Activated gamma-delta T cell treated with Interleukin-2 at 50 U/mL for 16 hours (primary cell): ENCODE results near the gene CACNA2D2.
A peak's percentile ranks its signal among the peaks of the same experiment; 100 is the strongest.

Source experiments
- DNase-seq: peaks from one replicate; pipeline ENCODE4 v3.0.0-alpha.2; 2020

CACNA2D2 gene

DNA sequence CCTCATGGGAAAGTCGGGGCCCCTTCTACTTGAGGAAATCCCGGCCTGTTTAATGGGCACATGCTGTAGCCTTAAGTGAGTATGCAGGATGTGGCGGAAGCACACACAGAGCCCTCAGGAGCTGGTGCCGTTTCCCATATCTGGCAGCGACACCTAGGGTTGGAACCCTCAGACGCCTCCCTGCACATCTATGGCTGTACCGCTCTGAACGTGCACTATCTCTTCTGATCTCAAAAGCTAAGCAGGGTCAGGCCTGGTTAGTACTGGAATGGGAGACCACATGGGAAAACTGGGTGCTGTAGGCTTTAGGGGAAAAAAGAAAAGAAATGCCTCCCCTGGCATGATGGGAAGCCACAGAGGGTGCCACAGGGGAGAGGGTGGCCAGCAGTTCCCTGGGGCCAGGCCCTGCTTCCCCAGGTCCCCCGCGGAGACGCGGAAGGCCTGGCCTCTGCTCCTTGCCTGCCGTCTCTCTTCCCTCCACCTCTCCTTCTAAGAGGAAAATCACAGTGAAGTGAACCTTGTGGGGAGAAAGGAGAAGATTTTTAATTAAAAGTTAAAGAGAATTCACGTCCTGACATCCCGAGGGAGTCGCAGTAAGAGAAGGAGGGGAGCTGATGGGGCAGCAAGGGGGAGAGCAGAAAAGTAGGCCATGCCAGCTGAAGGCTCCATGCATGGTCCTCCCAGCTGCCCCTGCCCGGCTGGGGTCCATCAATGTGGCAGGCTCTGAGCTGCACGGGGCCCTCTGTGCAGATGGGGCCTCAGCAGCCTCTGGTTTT is 83.7 kb downstream of the CACNA2D2 start:
- DNase-seq: no peak

DNA sequence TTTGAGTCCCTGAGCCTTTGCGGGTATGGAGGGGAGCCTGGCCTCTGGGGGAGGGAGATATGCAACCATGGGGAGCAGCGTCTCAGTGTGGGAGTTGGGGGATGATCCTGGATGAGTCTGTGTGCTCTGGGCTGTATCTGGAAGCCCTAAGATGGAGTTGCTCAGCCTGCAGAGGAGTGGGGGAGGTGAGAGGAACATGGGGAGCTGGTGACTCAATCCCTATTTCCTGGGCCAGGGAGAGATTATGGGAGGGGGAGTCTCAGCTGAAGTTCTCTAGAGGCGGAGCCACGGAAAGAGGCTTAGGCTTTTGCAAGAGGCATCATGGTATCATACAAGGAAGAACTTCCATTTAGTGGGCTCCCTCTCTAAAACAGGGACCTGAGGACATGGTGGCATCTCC is 84.6 kb downstream of the CACNA2D2 start:
- no peak for DNase-seq

DNA sequence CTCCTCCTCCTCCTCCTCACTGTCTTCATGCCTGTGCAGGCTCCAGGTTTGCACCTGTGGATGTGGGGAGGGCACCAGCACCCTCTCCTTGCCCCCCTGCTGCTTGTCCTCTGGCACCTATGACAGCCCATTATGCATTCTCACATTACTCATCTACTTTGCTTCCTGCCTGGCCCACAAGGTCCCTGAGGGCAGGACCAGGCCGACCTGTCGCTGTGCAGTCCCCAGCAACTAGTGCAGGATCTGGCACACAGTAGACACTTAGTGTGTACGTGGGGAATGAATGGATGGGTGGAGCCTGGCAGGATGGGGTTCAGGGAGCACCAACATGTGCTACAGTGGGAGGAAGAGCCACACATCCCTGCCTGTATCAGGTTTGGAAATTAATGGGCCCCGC is 85.8 kb downstream of the CACNA2D2 start:
- DNase-seq: no peak

DNA sequence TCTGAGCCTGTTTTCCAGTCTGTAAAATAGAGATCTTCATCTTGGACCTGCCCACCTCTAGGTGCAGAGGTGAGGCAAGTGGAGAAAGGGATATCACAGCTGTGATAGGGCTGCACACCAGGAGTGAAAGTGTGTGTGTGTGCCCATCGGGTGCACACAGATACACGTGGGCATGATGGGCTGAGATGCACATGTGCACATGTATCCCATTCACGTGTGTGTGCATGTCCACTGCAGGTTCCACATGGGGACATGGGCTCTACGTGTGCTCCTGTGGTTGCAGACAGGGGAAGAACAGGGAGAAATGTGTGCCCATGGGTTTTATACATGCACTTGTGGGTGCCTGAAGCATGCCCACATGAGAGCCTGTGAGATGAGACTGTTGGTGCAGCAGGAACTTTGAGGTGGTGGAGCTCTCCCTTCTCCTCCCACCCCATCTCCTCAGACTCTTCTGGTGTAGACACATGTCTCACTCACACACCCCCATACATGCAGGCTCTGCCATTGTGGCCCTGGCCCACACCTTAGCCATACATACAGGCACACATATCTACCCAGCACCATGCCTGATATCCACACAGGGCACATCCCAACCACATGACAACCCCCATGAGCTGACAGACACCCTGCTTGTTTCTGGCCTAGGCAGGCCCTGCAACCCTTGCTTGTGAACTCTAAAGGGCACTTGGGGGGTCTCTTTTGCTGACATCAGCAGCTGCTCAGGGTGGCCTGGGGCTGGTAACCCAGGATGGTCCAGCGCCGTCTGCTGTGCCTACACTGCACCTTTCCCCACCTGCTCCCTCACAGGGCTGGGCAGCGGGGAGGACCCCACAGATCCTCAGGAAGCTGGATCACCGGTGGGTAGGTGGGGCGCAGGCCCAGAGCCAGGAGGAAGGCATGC is 86.4 kb downstream of the CACNA2D2 start:
- DNase-seq: no peak

DNA sequence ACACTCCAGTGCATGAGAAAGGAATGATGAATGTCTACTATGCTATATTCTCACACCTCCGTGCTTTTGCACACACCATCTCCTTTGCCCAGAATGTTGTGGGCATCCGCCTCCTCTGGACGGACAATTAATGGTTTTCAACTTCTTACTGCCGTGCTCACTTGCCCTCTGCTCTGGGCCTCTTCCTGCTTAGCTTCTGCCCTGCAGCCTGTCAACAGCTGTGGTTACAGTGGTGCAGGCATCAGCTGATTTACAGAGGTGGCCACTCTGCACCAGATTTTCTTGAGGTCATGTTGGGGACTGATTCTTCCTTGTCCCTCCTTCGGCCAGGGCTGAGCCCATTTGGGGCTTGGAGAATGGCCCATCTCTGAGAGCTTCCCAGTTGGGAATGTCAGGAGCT is 87.6 kb downstream of the CACNA2D2 start:
- no peak for DNase-seq

DNA sequence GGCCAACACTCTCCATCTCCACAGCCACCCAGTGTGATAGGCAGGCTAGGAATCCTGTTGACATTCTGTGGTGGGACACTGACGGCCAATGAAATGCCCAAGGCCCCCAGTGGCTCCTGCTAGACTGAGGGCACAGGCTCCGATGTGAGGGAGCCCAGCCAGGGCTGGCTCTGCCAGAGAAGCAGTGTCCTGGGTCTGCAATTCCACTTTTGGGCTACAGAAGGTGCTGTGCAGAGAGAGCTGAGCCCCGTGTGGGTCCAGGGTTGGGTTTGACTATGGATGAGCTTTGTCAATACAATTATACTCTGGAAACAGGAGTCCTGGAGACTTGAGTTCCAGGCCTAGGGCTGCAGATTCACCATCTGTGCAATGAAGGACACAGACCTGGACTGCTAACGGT is 88.4 kb downstream of the CACNA2D2 start:
- no peak for DNase-seq

DNA sequence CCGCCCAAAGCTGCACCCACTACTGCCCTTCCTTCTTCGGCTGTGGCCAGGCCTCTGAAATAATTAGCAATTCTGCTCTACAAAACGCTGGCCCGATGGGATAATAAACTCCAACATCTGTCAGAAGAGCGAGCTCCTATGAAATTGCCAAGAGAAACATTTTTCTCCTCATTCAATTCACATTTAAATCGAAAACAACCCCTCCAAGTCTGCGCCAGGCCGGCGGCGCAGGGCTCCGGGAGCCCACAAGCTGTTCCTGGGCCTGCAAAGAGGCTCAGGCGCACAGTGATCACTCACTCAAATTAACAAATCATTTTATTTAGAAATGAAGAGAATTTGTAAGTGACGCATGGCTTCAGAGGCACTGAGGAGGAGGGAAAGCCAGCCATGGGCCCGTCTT is 88.8 kb downstream of the CACNA2D2 start:
- no peak for DNase-seq

DNA sequence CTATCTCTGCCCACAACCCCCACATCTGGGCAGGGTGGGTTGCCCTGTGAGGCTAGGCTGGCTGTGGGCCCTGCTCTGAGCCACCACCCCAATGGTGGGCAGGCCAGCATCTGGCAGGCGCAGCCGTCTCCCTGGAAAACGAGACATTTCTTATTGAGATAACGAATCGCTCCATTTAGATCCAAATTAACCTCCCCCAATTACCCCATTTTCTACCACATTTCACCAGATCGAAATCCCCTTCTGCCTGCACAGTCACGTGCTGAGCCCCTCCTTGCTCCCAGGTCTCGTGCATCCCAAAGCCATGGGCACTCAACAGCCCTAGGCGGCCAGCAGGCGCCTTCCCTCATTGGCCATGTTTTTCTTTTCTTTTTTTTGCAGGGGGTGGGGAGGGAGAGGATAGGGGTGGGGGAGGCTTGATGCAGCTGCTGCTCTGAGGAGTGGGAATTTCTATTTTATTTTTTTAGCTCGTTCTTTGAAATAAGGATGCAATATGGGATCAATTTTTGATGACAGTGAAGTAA is 91.1 kb downstream of the CACNA2D2 start:
- DNase-seq: no peak

DNA sequence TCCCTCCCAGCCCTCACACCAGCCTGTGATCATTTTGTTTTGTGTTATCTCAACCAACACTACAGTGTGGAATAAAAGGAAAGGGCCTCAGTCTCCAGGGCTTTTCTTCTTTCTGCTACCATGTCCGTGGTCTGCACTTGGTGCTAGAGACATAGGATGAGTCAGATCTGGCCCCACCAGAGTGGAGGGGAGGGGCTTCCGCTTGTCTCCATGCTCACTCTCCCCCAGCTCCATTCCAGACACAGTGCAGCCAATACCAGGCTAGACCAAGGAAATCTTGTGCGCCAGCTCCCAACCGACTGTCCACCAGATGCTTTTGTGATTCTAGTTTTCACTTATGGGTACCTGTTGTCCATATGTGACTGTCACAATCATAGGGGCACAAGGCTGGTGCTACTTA is 92.2 kb downstream of the CACNA2D2 start:
- DNase-seq: no peak

DNA sequence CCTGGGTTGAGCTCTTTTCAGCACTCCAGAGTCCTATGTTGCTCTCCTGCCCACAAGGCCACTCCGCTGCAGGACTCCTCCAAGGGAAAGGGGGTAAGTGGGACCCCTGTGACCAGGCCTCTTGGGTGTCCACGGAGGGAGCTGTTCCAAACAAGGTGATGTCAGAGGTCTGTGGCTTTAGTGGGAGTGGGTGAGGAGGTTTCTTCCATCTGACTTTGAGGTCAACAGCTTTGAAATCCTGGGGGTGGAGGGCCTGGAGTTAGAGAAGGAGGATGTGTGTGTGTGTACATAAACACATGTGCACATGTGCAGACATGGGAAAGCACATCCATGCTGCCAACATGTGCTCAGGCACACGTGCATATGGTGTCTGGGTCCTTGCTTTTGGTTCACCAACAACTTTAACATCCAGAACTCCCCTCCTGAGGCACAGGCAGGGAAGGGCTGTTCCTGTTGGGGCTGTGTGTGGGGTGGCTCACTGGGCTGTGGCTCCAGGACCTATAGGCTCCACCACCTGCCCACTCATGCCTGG is 92.8 kb downstream of the CACNA2D2 start:
- DNase-seq: no peak

DNA sequence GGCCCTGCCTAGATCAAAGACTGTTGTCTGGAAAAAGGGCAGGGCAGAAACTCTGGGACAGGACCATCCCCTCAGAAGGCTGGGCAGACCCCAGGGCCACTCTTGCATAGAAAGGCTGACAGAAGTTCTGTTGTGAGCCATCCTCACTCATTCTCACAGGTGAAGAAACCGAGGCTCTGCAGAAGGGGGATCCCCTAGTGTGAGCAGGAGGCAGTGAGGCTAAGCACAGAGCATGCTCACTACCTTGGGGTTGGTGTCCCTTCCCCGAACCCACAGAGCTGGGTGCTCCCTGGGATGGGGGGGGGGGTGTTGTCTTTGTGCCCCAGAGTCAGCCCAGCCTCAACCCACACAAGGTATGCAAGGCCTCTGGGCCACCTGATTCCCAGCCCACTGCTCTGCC is 93.2 kb downstream of the CACNA2D2 start:
- no peak for DNase-seq

DNA sequence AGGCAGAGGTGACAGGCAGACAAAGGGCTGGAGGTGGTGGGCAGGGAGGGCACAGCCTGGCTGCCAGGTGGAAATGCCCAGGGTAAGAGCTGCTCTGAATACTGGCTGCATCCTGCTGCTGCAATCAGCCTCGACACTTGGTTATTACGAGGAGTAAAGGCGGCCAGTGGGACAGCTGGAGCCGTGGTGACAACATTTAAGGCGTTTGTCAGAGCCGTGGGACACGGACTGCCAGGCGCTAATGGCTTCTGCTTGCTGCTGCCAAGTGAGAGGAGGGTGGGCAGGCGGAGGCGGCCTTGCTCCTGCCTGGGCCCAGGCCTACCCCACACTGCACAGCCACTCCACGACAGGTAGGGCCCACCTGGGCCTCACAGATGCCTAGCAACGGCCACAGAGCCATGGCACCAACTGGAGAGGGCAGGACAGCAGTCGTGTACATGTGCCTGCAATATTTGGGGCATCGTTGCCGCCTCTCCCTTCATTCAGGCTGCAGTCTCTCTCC is 94.9 kb downstream of the CACNA2D2 start:
- no peak for DNase-seq

DNA sequence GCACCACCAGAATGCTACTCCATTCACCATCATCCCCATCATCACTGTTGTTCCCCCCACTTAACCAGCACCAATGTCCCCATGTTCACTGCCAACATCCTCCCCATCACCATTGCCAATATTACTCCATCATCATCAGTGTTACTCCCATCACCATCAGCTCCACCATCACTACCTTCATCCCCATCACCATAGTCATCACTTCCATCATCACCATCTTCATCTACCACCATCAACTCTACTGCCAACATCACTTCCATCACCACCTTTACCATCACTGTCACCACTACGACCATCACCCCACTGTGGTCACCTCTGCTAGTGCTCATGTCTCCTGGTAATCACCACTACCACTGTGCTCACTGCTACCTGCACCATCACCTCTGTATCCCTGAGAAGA is 96.9 kb downstream of the CACNA2D2 start:
- DNase-seq: no peak

DNA sequence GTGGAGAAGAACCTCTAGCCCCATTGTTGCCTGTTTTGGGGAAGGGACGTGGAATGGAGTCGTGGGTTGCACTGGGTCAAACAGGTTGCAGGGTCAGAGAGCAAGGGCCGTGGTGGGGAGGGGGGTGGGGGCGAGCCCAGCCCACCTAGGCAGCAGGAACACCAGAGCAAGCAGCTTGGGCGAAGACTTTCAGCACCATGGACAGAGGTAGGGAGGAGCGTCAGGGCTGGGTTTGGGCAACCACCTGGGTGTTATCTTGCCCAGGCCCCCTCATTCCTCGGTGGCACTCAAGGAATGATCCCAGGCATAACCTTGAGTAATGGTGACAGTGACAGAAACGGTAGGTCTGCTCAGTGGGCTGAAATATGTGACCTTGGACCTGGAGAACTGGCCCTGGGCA is 98.2 kb downstream of the CACNA2D2 start:
- DNase-seq: peak; percentile 15

DNA sequence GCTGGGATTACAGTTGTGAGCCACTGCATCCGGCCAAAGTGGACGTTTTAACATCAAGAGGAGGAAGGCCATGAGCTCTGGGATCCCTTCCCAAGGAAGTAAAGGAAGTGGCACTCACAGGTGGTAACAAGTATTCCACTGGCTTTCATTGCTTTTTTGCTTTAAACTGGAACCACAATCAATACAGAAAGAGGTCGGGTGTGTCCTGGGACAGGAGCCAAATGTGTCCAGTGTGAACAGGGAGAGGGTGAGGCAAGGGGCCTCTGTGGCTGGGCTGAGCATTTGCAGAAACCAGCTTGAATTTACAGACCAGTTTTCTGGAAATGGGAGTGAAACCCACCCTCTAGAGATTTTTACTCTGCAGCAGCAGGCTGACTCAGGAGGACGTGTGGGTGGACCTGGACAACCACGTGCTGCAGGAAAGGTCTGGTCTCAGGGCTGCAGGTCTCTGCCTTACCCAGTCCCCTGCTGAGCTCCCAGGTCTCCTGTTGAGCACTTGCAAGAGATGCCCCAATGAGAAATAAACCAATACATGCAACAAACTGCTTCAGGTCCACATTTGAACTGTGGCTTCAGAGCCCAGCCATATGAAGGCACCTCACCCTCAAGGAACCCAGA is 101.3 kb downstream of the CACNA2D2 start:
- no peak for DNase-seq

DNA sequence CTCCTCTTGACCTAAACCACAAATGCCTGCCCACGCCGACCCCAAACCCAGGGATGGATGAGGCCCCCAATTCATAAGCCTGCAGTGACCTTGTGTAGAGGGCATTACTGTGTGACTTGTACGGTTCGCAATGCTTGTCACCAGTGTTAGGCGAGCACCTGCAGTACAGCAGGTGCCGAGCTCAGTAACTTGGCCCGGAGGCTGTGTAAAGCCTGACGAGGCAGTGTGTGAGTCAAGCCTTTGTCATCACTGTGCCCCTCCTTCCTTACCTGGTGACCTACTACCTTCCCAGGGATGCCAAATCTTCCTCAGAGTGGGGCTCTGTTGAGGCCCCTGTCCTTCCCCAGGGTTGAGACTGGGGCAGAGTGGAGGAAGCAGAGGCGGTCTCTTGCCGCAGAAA is 106.9 kb downstream of the CACNA2D2 start:
- no peak for DNase-seq

DNA sequence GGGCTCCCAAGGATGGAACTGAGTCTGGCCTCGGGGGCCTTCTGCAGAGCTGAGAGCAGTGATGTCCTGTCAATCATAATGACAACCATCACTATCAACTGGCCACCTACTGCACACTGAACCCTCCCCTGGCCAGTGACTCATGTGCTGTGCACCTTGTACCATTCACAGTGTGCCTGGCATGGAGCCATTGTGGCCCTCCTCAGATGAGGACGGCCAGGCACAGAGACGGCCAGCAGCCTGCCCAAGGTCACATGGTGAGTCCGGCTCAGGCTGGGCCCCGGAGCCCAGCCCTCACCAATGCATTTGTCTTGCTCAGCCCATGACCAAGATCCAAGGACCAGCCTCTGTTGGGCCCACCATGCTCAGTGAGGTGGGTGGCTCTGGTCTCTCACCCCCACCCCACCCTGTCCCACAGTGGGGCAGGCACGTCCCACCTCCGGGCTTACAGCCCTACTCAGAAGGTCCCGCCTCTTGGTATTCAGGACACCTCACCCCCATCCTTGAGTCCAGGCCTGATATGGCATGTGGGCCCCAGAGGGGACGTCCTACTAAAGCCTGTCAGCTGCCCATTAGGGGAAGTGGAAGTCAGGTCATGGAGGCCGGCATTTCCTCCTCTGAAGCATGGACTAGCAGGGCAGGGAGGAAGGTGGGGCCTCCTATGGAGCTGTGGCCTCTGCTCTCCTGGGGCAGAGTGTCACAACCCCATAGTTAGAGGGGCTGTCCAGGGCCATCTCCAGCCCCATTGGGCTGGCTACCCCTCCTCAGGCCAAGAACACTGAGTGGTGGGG is 108.2 kb downstream of the CACNA2D2 start:
- DNase-seq: no peak

DNA sequence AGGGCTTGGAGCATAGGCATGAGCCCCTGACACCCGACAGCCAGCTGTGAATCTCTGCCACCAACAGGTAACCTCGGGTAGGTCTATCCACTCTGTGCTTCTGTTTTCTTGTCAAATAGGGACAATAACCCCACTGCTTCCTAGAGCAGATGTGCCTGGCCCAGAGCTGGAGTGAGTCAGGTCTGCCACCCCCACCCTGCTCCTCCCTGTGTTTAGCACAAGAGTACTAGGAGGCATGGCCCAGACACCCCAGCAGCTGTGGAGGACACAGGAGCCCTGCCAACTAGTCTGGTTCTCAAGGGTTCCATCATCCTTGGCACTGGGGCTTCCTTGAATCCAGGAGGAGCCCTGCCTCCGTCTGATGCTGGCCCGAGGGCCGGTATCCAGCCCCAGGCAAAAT is 110.4 kb downstream of the CACNA2D2 start:
- DNase-seq: no peak

DNA sequence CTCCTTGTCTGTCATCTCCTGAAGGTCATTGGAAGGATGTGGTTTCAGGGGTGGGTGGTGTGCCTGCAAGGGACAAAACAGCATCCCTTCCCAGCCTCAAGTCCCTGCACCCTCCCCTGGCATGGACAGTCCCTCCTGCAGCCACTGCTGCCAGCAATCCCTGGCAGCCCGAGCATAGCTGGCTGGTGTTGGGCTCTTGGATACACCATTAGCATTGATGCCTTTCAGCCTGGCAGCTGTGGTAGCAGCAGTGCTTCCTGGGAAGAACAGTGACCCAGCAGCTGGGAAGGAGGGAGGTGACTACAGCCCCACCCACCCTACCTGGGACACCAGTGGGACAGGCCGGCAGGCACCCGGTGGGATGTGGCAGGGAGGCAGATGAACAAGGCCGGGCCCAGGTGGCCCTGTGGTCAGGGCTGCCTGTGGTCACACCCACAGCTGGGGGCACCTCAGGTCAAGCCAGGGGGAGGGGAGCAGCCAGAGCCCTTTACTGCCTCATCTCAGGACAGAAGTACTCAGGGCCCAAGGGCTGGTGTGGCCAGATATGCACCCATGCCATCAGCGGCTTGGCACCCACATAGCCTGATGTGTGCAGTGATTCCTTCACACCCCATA is 111.2 kb downstream of the CACNA2D2 start:
- DNase-seq: no peak

DNA sequence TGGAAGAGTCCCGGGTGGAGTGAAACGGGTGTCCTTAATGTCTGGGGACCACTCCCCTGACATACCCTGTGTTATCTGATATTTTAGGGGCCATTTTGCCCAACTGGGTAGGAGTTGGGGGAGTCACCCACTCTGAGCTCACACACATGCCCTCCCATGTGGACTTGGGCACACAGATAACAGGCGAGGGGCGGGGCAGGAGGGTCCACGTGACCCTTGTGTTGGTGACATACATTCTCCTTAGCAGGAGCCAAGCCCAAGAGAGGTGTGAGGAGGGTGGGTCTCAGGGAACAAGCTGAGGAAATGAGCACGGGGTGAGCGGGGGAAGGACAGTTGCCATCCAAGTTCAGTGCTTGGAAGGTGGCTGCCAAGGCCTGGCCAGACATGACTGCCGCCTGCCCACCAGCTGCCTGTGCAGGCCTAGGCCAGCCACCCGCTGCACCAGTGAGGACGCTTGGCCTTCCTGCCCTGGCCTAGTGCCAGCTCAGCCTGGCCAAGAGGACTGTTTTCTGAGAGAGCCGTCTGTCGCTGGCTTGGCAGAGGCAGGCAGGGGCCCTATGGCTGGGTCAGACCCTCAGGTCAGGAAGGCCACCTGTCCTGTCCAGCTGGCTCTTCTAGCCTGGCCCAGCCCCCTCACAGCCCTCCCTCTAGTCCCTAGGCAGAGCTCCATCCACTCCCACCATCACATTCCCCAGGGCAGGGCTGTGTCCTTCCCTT is 112.8 kb downstream of the CACNA2D2 start:
- no peak for DNase-seq

DNA sequence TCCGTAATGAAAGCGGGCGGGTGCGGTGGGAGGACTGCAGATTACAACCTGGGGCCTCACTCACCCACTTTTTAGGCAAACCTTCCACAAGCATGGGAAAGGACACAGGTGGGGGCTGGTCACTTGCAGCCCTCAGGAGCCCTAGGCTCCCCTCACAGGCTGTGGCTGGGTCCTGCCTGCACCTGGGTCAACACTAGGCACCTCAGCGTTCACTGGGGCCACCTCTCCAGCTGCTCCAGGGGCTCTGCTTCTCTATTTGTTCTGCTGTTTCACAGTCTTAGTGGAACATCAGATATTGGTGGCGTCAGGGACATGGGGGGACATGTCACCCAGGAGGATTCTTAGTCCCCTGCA is 114.0 kb downstream of the CACNA2D2 start:
- DNase-seq: no peak
